Fibroblast of lung (primary cell): ENCODE results near the gene SRGAP1.

Experiments used
- CTCF ChIP-seq, 2 donors: IDR thresholded peaks in 1 of 2; conservative IDR thresholded peaks in 1 of 2; 1 replicate in 1 of 2; 2 replicates in 1 of 2; pipeline ENCODE4 v1.5.1; 2011 to 2012; ENCODE audit warnings: low read length in 2 of 2, control low read depth in 1 of 2, inconsistent platforms in 1 of 2, low read depth in 1 of 2, mild to moderate bottlenecking in 1 of 2
- EZH2 ChIP-seq: IDR thresholded peaks from 2 replicates; pipeline ENCODE4 v1.5.1; 2012; ENCODE audit warnings: low read length, control low read depth, mild to moderate bottlenecking; ENCODE audit errors: missing control alignments

- TF ChIP-seq CTCF (conservative IDR thresholded peaks at IDR 0.05 in 1 of 2, IDR thresholded peaks at IDR 0.05 in 1 of 2; ENCODE audit: low read depth in 1 of 2, low read length in 2 of 2) (no peak), EZH2 (no peak)
Observed at GRCh38 chr12:64053117-64053516, 208.6 kb downstream of the SRGAP1 start.
